ENCODE results near the gene RIC8B. TPM values are rescaled to one million over a fixed set of nuclear protein-coding genes. Genes with fewer than 3 reads are reported as not detected.

RIC8B gene
- total and polyA plus RNA-seq, 2 of the 8 experiments (the other 6 are each of a cell fraction or from before 2014, with no cell fraction given), result 8.2 to 25.3 TPM

DNA sequence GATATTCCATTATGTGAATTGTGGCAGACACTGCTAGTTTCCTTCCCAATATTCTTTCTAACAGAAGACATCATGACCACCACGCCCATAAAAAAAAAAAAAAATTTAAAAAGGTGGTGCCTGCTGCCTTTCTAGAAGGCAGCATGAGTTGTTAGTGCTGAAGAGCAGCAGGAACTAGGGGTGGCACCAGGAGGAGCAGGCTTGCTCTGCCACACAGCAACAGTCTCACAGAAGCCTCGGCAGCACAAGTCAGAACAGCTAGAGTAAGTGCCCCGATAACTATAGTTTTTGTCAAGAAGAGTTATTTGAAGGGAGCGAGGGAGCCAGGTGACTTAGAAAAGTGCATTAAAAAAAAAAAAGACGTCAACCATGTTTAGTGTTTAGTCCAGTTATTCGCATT, 114.8 kb downstream of the RIC8B start (continued):
- TF ChIP-seq, protein P1, sequence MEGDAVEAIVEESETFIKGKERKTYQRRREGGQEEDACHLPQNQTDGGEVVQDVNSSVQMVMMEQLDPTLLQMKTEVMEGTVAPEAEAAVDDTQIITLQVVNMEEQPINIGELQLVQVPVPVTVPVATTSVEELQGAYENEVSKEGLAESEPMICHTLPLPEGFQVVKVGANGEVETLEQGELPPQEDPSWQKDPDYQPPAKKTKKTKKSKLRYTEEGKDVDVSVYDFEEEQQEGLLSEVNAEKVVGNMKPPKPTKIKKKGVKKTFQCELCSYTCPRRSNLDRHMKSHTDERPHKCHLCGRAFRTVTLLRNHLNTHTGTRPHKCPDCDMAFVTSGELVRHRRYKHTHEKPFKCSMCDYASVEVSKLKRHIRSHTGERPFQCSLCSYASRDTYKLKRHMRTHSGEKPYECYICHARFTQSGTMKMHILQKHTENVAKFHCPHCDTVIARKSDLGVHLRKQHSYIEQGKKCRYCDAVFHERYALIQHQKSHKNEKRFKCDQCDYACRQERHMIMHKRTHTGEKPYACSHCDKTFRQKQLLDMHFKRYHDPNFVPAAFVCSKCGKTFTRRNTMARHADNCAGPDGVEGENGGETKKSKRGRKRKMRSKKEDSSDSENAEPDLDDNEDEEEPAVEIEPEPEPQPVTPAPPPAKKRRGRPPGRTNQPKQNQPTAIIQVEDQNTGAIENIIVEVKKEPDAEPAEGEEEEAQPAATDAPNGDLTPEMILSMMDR (IDR thresholded peaks at IDR 0.05; ENCODE audit: control extremely low read depth in 1 of 3, insufficient read depth in 1 of 3, low read depth in 1 of 3, low read length in 3 of 3), result no peak
- TF ChIP-seq FOSL1 (IDR thresholded peaks at IDR 0.05; ENCODE audit: insufficient read depth, low read depth, low read length), result no peak
- no peak for TF ChIP-seq RFX5 (IDR thresholded peaks at IDR 0.05; ENCODE audit: borderline replicate concordance, low read depth, low read length)
